Spleen (tissue), 11 donors: ENCODE results near the gene DQX1. TPM values are rescaled to one million over a fixed set of nuclear protein-coding genes. Genes with fewer than 3 reads are reported as not detected.

ENCODE experiments used
- DNase-seq: peaks from one replicate; pipeline ENCODE4 v3.0.0-alpha.2; 2020
- H3K27ac ChIP-seq, 8 donors: fragments of 200-600 bp; sonication (generic) in 7 of 8; 1 replicate in 4 of 8; 2 replicates in 4 of 8; pipeline versions ENCODE4 v1.5.0 to v1.8.0; 2016 to 2021; ENCODE audit warnings: inconsistent platforms in 4 of 8, mild to moderate bottlenecking in 4 of 8, moderate library complexity in 1 of 8
- H3K27me3 ChIP-seq, 7 donors: fragments of 200-600 bp; sonication (generic) in 6 of 7; replicated peaks in 1 of 7; 1 replicate in 4 of 7; 2 replicates in 3 of 7; pipeline versions ENCODE4 v1.5.0 to v1.8.0; 2016 to 2021; ENCODE audit warnings: inconsistent platforms in 3 of 7, mild to moderate bottlenecking in 1 of 7
- H3K36me3 ChIP-seq, 6 donors: fragments of 200-600 bp; sonication (generic) in 5 of 6; 1 replicate in 4 of 6; 2 replicates in 2 of 6; pipeline versions ENCODE4 v1.5.0 to v1.8.0; 2016 to 2021; ENCODE audit warnings: inconsistent platforms in 2 of 6
- H3K4me1 ChIP-seq, 6 donors: fragments of 200-600 bp; sonication (generic) in 5 of 6; 1 replicate in 3 of 6; 2 replicates in 3 of 6; pipeline versions ENCODE4 v1.5.0 to v1.8.0; 2016 to 2021; ENCODE audit warnings: inconsistent platforms in 3 of 6
- H3K4me3 ChIP-seq, 8 donors: fragments of 200-600 bp; sonication (generic) in 7 of 8; 1 replicate in 4 of 8; 2 replicates in 4 of 8; pipeline versions ENCODE4 v1.5.0 to v1.8.0; 2016 to 2021; ENCODE audit warnings: inconsistent platforms in 4 of 8, mild to moderate bottlenecking in 4 of 8, moderate library complexity in 2 of 8
- H3K9me3 ChIP-seq, 8 donors: fragments of 200-600 bp; sonication (generic) in 7 of 8; 1 replicate in 4 of 8; 2 replicates in 4 of 8; pipeline versions ENCODE4 v1.5.0 to v1.8.0; 2016 to 2021; ENCODE audit warnings: inconsistent platforms in 4 of 8
- CTCF ChIP-seq, 11 experiments: fragments of 200-600 bp in 7 of 11; fragments of 450-650 bp in 4 of 11; sonication (generic) in 4 of 11; IDR thresholded peaks in 8 of 11; conservative IDR thresholded peaks in 3 of 11; 1 replicate in 7 of 11; 2 replicates in 4 of 11; pipeline versions ENCODE4 v1.4.0 to v1.8.0; 2016 to 2021; ENCODE audit warnings: antibody characterized with exemption in 11 of 11, inconsistent platforms in 4 of 11, mild to moderate bottlenecking in 1 of 11
- POLR2A ChIP-seq, 3 donors: fragments of 450-650 bp; IDR thresholded peaks; one replicate each; pipeline ENCODE4 v1.5.1; 2017; ENCODE audit warnings: antibody characterized with exemption in 3 of 3, mild to moderate bottlenecking in 1 of 3
- POLR2AphosphoS5 ChIP-seq, 3 donors: sonication (generic); formaldehyde crosslinking; IDR thresholded peaks; one replicate each; pipeline ENCODE4 v1.5.1; 2017; ENCODE audit warnings: antibody characterized with exemption in 3 of 3
- WGBS, 5 donors: extraction: QIAGEN DNeasy Blood & Tissue Kit in 3 of 5; methylation state at CpG; one replicate each; pipeline versions ENCODE4 v1.1.5 to v1.1.7; 2013 to 2018; 5-methylcytosine and 5-hydroxymethylcytosine counted together
- intact Hi-C: fragments of 100-400 bp; cut with DNase I; formaldehyde crosslinking; loops from one replicate; pipeline ENCODE4 v1.15.0; 2023; ENCODE audit warnings: low total_unique reads
- polyA plus RNA-seq, 3 donors: library from polyadenylated mRNA; stranded (reverse); fragments of 200-250 nt; gene quantifications; one replicate each; pipeline ENCODE4 v1.2.1, GENCODE V29; 2013
- total RNA-seq, 7 donors: library from RNA; depleted of rRNA in 3 of 7; stranded (reverse); fragments of >200 nt in 3 of 7; fragmentation: NEBNext Ultra II Directional in 4 of 7; extraction: Animal tissue kit (Norgen Biotek cat#: 25700) in 4 of 7; gene quantifications; one replicate each; pipeline versions ENCODE4 v1.1.0 to v1.2.1, GENCODE V29; 2016 to 2021
- donor health status: healthy with polysubstance abuse.
- donor health status: DM: no; HTN: no; CAD: no; lungs with moderate emphysema.
- donor health status: DM: no; HTN: no; CAD: no.
- donor health status: Bipolar disorder and iron deficiency.
- donor health status: healthy.
- donor health status: DM: no; HTN: no; CAD: no.
- donor health status: DM: yes; HTN: yes; CAD: no.

DQX1 gene
- total and polyA plus RNA-seq, 10 donors: 0.09 to 0.52 (median 0.31) TPM; not detected in 2

GRCh38 chr2:74533464-74533863 is 7.4 kb upstream of the DQX1 start:
- 86 to 93% (median 87%) methylated on average over 4 of the region's 4 CpGs for WGBS, 5 donors
- no peaks in the 10 kb centered on the region for H3K27me3 ChIP-seq
- intact Hi-C loops: no loop called here

GRCh38 chr2:74532222-74532621 is 6.2 kb upstream of the DQX1 start:
- intact Hi-C loops: no loop called here
- H3K9me3 ChIP-seq: no peaks in the 10 kb centered on the region
- DNase-seq: no peak
- no peak for TF ChIP-seq POLR2AphosphoS5 (IDR thresholded peaks at IDR 0.05)
- TF ChIP-seq CTCF (IDR thresholded peaks at IDR 0.05 in 8 of 11, conservative IDR thresholded peaks at IDR 0.05 in 3 of 11): peak in 5 of 11 experiments; percentile 17 to 40 (median 21)
- TF ChIP-seq POLR2A (IDR thresholded peaks at IDR 0.05): no peak
- H3K27me3 ChIP-seq: no peaks in the 10 kb centered on the region
- peak overlapping the region in 2 of 8 donors; percentile 94 to 97 for H3K27ac ChIP-seq
- H3K36me3 ChIP-seq: peaks cover 0 to 46% (median 23%) of the 10 kb centered on the region in 6 donors
- H3K4me1 ChIP-seq: peaks cover 20 to 47% (median 38%) of the 10 kb centered on the region in 6 donors
- no peak overlapping the region for H3K4me3 ChIP-seq

More at GRCh38 chr2:74533464-74533863, 7.4 kb upstream of the DQX1 start:
- H3K9me3 ChIP-seq: no peaks in the 10 kb centered on the region
- peaks cover 16 to 36% (median 28%) of the 10 kb centered on the region in 6 donors for H3K4me1 ChIP-seq
- no peak overlapping the region for H3K4me3 ChIP-seq
- no peak overlapping the region for H3K27ac ChIP-seq
- no peak for TF ChIP-seq POLR2AphosphoS5 (IDR thresholded peaks at IDR 0.05)
- no peak for TF ChIP-seq POLR2A (IDR thresholded peaks at IDR 0.05)
- no peak for TF ChIP-seq CTCF (IDR thresholded peaks at IDR 0.05 in 8 of 11, conservative IDR thresholded peaks at IDR 0.05 in 3 of 11)
- DNase-seq: peak; percentile 49
- peaks cover 0 to 33% (median 12%) of the 10 kb centered on the region in 6 donors for H3K36me3 ChIP-seq

- 64 to 69% (median 68%) methylated on average over 7 of the region's 7 CpGs for WGBS, 5 donors
- peak; percentile 63 for DNase-seq
- intact Hi-C loops: no loop called here
Observed at GRCh38 chr2:74531666-74532065, 5.6 kb upstream of the DQX1 start.

More at GRCh38 chr2:74531666-74532065, 5.6 kb upstream of the DQX1 start:
- Histone ChIP-seq H3K27ac (peak overlapping the region in 5 of 8 donors; percentile 27 to 97 (median 94)), H3K4me1 (peaks cover 20 to 52% (median 38%) of the 10 kb centered on the region in 6 donors), H3K9me3 (no peaks in the 10 kb centered on the region), H3K36me3 (peaks cover 0 to 51% (median 29%) of the 10 kb centered on the region in 6 donors), H3K4me3 (peak overlapping the region in 1 of 8 donors; percentile 86), H3K27me3 (no peaks in the 10 kb centered on the region)
- no peak for TF ChIP-seq POLR2AphosphoS5 (IDR thresholded peaks at IDR 0.05)
- TF ChIP-seq CTCF (IDR thresholded peaks at IDR 0.05 in 8 of 11, conservative IDR thresholded peaks at IDR 0.05 in 3 of 11): no peak
- TF ChIP-seq POLR2A (IDR thresholded peaks at IDR 0.05): no peak
